LNCAP (cell line): Measurements from ENCODE around the gene DLX5.

ENCODE experiments used
- CTCF ChIP-seq: fragments of 450-650 bp; IDR thresholded peaks from 2 replicates; pipeline ENCODE4 v1.5.1; 2017; ENCODE audit warnings: mild to moderate bottlenecking

The DLX5 gene

GRCh38 chr7:97024209-97025129 lies at the start of gene DLX5:
TSS of gene DLX5 (minus strand) at chr7:97024831. CDS start at chr7:97024623, 208 bp downstream.
- TF ChIP-seq CTCF: no peak

- peak; percentile 76 for TF ChIP-seq CTCF
These were observed 40.4 kb upstream of the DLX5 start for GRCh38 chr7:97064972-97065587.

GRCh38 chr7:97064020-97064419 lies 39.4 kb upstream of the DLX5 start:
- no peak for TF ChIP-seq CTCF

GRCh38 chr7:97043281-97043680 lies 18.6 kb upstream of the DLX5 start:
- TF ChIP-seq CTCF: no peak

GRCh38 chr7:97039374-97040065 lies 14.9 kb upstream of the DLX5 start:
- TF ChIP-seq CTCF: no peak

- peak; percentile 85 for TF ChIP-seq CTCF
These were observed 3.0 kb upstream of the DLX5 start for GRCh38 chr7:97027427-97028234.
